Activated T-helper 1 cell treated with anti-CD3 and anti-CD28 coated beads, Interleukin-12 subunit alpha, Interleukin-12 subunit beta, Interleukin-2, Interleukin-4 antibody, amounts not matched to agents 30 ng/mL and 10 ng/mL and 1 ng/mL, durations not matched to agents 14 hours and 24 hours and 36 hours (primary cell): Measurements from ENCODE around the gene CT45A10. TPM values are rescaled to one million over a fixed set of nuclear protein-coding genes. Genes with fewer than 3 reads are reported as not detected.
"Not testable (repeated sequence)": the region's sequence is repeated elsewhere in the genome, so short reads cannot be mapped to it uniquely, and the experiment has no call there.

Experiments used
- DNase-seq: peaks from one replicate; pipeline ENCODE4 v3.0.0; 2021; ENCODE audit warnings: low spot score
- H3K27ac Mint-ChIP-seq: one replicate; pipeline ENCODE4 v1.8.0; 2021; ENCODE audit warnings: mild to moderate bottlenecking, mixed read lengths
- H3K27me3 Mint-ChIP-seq: one replicate; pipeline ENCODE4 v1.8.0; 2022; ENCODE audit warnings: mild to moderate bottlenecking, moderate library complexity, mixed read lengths; ENCODE audit not compliant: insufficient read depth
- H3K36me3 Mint-ChIP-seq: one replicate; pipeline ENCODE4 v1.8.0; 2021; ENCODE audit warnings: low read depth, mixed read lengths
- H3K4me1 Mint-ChIP-seq: one replicate; pipeline ENCODE4 v1.8.0; 2021; ENCODE audit warnings: low read depth, mixed read lengths
- H3K4me3 Mint-ChIP-seq: one replicate; pipeline ENCODE4 v1.8.0; 2021; ENCODE audit warnings: mild to moderate bottlenecking, moderate library complexity, mixed read lengths
- H3K9me3 Mint-ChIP-seq: one replicate; pipeline ENCODE4 v1.8.0; 2021; ENCODE audit warnings: mixed read lengths
- intact Hi-C: fragments of 100-400 bp; cut with micrococcal nuclease; formaldehyde crosslinking; loops from one replicate; pipeline ENCODE4 v1.15.1; 2024
- total RNA-seq: library from RNA; stranded (reverse); gene quantifications from 2 replicates; pipeline ENCODE4 v1.2.3, GENCODE V29; 2022

CT45A10 gene, protein sequence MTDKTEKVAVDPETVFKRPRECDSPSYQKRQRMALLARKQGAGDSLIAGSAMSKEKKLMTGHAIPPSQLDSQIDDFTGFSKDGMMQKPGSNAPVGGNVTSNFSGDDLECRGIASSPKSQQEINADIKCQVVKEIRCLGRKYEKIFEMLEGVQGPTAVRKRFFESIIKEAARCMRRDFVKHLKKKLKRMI
- total RNA-seq: not detected in 2 replicates

DNA sequence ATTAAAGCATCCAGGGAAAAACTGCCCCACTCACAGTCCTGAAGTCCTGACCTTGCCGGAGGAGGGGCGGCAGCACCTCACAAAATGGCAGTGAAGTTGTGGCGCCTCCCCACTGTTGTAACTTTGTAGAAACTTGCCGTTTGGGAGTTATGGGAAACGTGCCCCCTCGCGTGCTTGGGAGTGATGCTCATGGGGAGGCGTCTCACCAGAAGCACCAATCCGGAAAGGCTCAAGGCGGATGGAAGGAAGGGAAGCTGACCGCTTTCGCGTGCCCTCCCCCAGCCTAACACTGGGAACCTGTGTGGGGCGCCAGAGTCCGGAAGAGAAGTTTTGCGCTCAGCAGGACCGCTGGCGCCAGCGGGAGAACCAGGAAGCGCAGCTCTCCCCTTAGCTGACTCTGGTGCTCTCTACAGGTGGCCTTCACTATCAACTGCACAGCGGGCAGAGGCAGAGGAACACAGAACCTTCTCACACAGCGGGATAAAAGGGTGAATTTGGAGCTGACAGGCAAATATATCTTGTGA is at the start of gene CT45A10, which contains the start of gene SAGE1:
TSS of gene CT45A10 (minus strand) at position 151 of the 524 bp plus-strand sequence. CDS start 8,100 bp downstream, outside the sequence.
TSS of gene SAGE1 (plus strand) at position 423 of the 524 bp plus-strand sequence. CDS start 2,527 bp downstream, outside the sequence.
- Mint-ChIP-seq H3K4me3 (no peak within 1 kb of the TSS), H3K27me3 (peaks cover 4% of the 10 kb centered on the region), H3K9me3 (no peaks in the 10 kb centered on the region), H3K27ac (no peak within 1 kb of the TSS), H3K4me1 (no peaks in the 10 kb centered on the region), H3K36me3 (no peaks in the 10 kb centered on the region)
- intact Hi-C loops: no loop called here
- no peak for DNase-seq

DNA sequence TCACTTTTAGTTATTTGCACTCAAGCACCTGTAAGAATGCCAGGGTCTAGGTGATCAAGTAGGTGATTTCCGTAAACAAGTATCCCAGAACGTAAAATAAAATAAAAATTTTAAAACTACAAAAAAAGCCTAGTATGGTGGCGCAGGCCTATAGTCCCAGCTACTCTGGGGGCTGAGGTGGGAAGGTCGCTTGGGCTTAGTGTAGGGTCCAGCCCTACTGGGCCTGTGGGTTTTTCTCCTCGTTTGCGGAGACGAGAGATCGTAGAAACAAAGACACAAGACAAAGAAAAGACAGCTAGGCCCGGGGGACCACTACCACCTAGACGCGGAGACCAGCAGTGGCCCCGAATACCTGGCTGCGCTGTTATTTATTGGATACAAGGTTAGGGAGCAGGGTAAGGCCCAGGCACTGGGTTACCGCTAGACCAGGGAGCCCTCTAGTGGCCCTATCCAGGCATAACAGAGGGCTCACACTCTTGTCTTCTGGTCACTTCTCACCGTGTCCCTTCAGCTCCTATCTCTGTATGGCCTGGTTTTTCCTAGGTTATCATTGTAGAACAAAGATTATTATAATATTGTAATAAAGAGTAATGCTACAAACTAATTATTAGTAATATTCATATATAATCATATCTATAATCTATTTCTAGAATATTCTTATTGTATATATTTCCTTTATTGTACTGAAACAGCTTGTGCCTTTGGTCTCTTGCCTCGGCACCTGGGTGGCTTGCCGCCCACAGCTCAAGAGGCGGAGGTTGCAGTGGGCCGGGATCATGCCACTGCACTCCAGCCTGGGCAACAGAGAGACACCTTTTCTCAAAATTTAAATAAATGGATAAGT is 38.6 kb upstream of the CT45A10 start:
- no peak overlapping the region for H3K27ac Mint-ChIP-seq
- H3K36me3 Mint-ChIP-seq: no peaks in the 10 kb centered on the region
- peaks cover 1% of the 10 kb centered on the region for H3K27me3 Mint-ChIP-seq
- H3K4me1 Mint-ChIP-seq: no peaks in the 10 kb centered on the region
- no peak overlapping the region for H3K4me3 Mint-ChIP-seq
- no peaks in the 10 kb centered on the region for H3K9me3 Mint-ChIP-seq
- intact Hi-C loops: no loop called here
- DNase-seq: peak; percentile 4

DNA sequence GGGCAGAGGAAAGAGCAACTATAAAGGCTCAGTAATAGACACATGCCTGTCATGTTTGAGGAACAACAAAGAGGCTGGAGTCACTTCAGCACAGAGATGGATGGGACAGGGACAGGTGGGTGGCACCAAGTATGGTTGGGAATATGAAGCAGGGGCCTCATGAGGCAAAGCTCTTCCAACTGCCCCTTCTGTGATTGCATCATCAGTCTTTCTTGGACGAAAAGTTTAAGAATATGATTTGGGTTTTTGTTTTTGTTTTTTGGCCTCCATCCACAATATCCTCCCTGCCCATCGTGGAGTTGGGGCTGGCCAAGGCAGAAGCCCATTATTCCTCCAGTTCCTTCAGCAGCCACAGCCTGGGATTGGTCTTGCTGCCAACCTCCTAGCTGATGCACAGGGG is 34.7 kb upstream of the CT45A10 start:
- no peak overlapping the region for H3K4me3 Mint-ChIP-seq
- intact Hi-C loops: no loop called here
- no peaks in the 10 kb centered on the region for H3K9me3 Mint-ChIP-seq
- no peak for DNase-seq
- no peaks in the 10 kb centered on the region for H3K36me3 Mint-ChIP-seq
- peaks cover 1% of the 10 kb centered on the region for H3K27me3 Mint-ChIP-seq
- H3K27ac Mint-ChIP-seq: no peak overlapping the region
- H3K4me1 Mint-ChIP-seq: no peaks in the 10 kb centered on the region

DNA sequence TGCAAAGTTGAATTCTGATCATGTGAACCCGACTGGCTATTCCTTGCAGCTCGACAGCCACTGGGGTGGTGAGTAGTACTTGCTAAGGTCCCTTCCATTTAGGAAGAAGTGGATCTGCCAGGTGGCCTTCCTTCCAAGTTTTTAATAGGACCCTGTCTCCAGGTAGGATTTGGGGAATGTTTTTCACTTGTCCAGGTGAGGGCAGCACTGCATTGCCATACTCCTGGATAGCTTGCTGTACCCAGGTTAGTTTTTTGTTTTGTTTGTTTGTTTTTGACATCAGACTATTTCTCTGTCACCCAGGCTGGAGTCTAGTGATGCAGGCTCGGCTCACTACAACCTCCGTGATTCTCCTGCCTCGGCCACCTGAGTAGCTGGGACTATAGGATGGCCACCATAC is 30.1 kb upstream of the CT45A10 start:
- Mint-ChIP-seq H3K27ac (no peak overlapping the region), H3K4me1 (no peaks in the 10 kb centered on the region), H3K9me3 (no peaks in the 10 kb centered on the region), H3K4me3 (no peak overlapping the region), H3K36me3 (no peaks in the 10 kb centered on the region), H3K27me3 (peaks cover 1% of the 10 kb centered on the region)
- no peak for DNase-seq
- intact Hi-C loops: no loop called here

DNA sequence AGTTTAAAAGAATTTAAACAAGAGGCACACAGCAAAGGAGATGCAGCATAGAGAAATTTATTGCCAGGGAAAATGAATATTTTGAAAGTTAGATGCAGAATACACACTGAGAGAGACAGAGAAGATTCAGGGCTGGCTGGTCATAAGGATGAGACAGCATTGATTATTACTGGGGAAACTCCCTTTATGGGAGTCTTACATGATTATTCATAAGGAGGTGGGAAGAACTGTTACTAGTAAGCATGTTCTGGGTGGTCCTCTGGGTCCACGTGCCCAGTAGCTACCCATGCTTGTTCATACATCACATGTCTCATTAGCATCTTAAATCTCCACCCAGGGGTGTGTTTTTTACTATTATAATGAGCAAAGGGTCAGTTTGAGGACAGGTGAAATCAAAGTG is 27.3 kb upstream of the CT45A10 start:
- H3K9me3 Mint-ChIP-seq, DNase-seq, H3K27me3 Mint-ChIP-seq, H3K4me3 Mint-ChIP-seq, H3K36me3 Mint-ChIP-seq, H3K27ac Mint-ChIP-seq, H3K4me1 Mint-ChIP-seq, intact Hi-C loops: not testable (repeated sequence)

- no peaks in the 10 kb centered on the region for H3K9me3 Mint-ChIP-seq
- no peaks in the 10 kb centered on the region for H3K27me3 Mint-ChIP-seq
- H3K27ac Mint-ChIP-seq: no peak overlapping the region
- no peaks in the 10 kb centered on the region for H3K36me3 Mint-ChIP-seq
- H3K4me1 Mint-ChIP-seq: no peaks in the 10 kb centered on the region
- no peak overlapping the region for H3K4me3 Mint-ChIP-seq
- intact Hi-C loops: no loop called here
- DNase-seq: no peak
Measured at GRCh38 chrX:135914404-135914803, 21.2 kb upstream of the CT45A10 start.

- Mint-ChIP-seq H3K4me3 (no peak overlapping the region), H3K4me1 (no peaks in the 10 kb centered on the region), H3K27ac (no peak overlapping the region), H3K36me3 (no peaks in the 10 kb centered on the region), H3K27me3 (no peaks in the 10 kb centered on the region), H3K9me3 (no peaks in the 10 kb centered on the region)
- intact Hi-C loops: no loop called here
- DNase-seq: no peak
Measured at GRCh38 chrX:135910251-135910650, 17.0 kb upstream of the CT45A10 start.

DNA sequence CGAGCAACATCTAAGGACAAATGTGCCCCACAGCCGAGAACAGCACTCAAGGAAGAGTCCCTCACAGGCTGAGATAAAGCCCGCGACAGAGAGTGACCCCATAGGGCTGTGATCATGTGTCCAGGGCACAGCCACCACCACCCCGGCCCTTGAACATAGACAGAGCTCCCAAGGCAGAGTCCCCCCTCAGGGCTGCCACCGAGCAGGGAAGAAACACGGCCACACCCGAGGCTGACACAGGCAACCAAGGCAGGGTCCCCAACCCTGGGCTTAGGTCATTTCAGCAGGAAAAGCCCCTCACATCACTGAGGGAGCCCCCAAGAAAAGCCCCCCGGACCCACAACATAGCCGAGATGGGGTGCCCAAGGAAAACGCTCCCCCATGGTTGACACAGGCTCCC is 463 bp downstream of the CT45A10 start:
- Mint-ChIP-seq H3K27ac (no peak overlapping the region), H3K36me3 (no peaks in the 10 kb centered on the region)

DNA sequence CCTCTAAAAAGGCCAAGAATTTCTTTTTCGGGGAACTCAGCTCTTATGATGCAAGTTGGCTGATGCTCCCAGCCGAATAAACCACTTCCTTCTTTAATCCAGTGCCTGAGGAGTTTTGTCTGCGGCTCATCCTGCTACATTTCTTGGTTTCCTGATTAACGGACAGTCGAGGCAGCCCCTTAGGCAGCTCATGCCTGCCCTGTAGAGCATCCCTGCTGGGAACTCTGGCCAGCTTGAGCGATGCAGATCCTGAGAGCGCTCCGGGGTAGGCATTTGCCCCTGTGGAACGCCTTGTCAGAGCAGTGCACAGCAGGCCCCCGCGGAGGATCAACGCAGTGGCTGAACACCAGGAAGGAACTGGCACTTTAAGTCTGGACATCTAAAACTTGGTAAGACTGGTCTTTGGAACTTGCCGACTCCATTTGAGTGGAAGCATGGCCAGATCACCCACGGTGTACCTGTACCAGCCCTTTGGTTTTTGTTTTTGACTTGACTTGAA is 3.1 kb downstream of the CT45A10 start:
- Mint-ChIP-seq H3K4me1 (no peaks in the 10 kb centered on the region), H3K9me3 (no peaks in the 10 kb centered on the region), H3K4me3 (no peak overlapping the region), H3K36me3 (no peaks in the 10 kb centered on the region), H3K27me3 (peaks cover 4% of the 10 kb centered on the region), H3K27ac (no peak overlapping the region)
- no peak for DNase-seq
- intact Hi-C loops: no loop called here

More for the DNA sequence above, 463 bp downstream of the CT45A10 start:
- intact Hi-C loops: no loop called here
- H3K9me3 Mint-ChIP-seq: no peaks in the 10 kb centered on the region
- H3K4me1 Mint-ChIP-seq: no peaks in the 10 kb centered on the region
- no peak overlapping the region for H3K4me3 Mint-ChIP-seq
- DNase-seq: no peak
- H3K27me3 Mint-ChIP-seq: peaks cover 4% of the 10 kb centered on the region

DNA sequence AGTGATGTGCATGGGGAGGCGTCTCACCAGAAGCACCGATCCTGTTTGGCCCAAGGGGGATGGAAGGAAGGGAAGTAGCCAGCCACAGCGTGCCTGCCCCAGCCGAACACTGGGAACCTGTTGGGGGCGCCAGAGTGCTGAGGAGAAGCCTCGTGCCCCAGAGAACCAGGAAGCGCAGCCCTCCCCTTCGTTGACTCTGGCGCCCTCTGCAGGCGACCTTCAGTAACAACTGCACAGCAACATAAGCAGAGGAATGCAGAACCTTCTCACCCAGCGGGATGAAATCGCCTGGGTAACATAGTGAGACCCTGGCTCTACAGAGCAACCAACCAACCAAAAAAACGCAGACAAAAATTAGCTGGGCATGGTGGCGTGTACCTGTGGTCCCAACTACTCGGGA is 4.3 kb downstream of the CT45A10 start:
- H3K4me1 Mint-ChIP-seq, intact Hi-C loops, H3K4me3 Mint-ChIP-seq, H3K9me3 Mint-ChIP-seq, H3K36me3 Mint-ChIP-seq, H3K27ac Mint-ChIP-seq, H3K27me3 Mint-ChIP-seq: not testable (repeated sequence)
- peak; percentile 1 for DNase-seq

GRCh38 chrX:135888230-135888629 is 5.0 kb downstream of the CT45A10 start:
- intact Hi-C loops, H3K4me1 Mint-ChIP-seq, H3K4me3 Mint-ChIP-seq, DNase-seq, H3K27ac Mint-ChIP-seq, H3K9me3 Mint-ChIP-seq, H3K36me3 Mint-ChIP-seq, H3K27me3 Mint-ChIP-seq: not testable (repeated sequence)

GRCh38 chrX:135882741-135883140 is 10.5 kb downstream of the CT45A10 start:
- H3K36me3 Mint-ChIP-seq, intact Hi-C loops, H3K4me3 Mint-ChIP-seq, H3K27ac Mint-ChIP-seq, H3K4me1 Mint-ChIP-seq, H3K9me3 Mint-ChIP-seq, DNase-seq, H3K27me3 Mint-ChIP-seq: not testable (repeated sequence)

DNA sequence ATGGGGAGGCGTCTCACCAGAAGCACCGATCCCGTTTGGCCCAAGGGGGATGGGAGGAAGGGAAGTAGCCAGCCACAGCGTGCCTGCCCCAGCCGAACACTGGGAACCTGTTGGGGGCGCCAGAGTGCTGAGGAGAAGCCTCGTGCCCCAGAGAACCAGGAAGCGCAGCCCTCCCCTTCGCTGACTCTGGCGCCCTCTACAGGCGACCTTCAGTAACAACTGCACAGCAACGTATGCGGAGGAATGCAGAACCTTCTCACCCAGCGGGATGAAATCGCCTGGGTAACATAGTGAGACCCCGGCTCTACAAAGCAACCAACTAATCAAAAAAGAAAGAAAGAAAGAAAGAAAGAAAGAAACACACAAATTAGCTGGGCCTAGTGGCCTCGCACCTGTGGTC is 21.5 kb downstream of the CT45A10 start, which contains the start of gene CT45A9:
TSS of gene CT45A9 (minus strand) at position 101 of the 400 bp plus-strand sequence. CDS start 3,751 bp downstream, outside the sequence.
- H3K36me3 Mint-ChIP-seq, DNase-seq, H3K27me3 Mint-ChIP-seq, H3K4me1 Mint-ChIP-seq, intact Hi-C loops, H3K27ac Mint-ChIP-seq, H3K4me3 Mint-ChIP-seq, H3K9me3 Mint-ChIP-seq: not testable (repeated sequence)
